Measurements from ENCODE around the gene ROBO1. TPM values are rescaled to one million over a fixed set of nuclear protein-coding genes. Genes with fewer than 3 reads are reported as not detected.

ROBO1 gene
- total RNA-seq, 2 experiments from 2014 or later, result 8.6 to 9.0 TPM

GRCh38 chr3:78858910-78859309 lies 908.9 kb downstream of the ROBO1 start:
- ATAC-seq, result no peak
- POLR2A ChIA-PET, result no interaction called here
- H3K9me3 Mint-ChIP-seq, result peaks cover 2% of the 10 kb centered on the region
- intact Hi-C loops (cut with micrococcal nuclease), result no loop called here
- no peaks in the 10 kb centered on the region for H3K36me3 Mint-ChIP-seq (ENCODE audit: low read depth)
- CTCF ChIA-PET, result no interaction called here
- no peak overlapping the region for H3K27ac Mint-ChIP-seq
- TF ChIP-seq CTCF (IDR thresholded peaks at IDR 0.05), result no peak
- H3K4me1 Mint-ChIP-seq (ENCODE audit: low read depth), result peaks cover 5% of the 10 kb centered on the region
- no peak overlapping the region for H3K4me3 Mint-ChIP-seq
- H3K27me3 Mint-ChIP-seq, result no peaks in the 10 kb centered on the region
- no peak for DNase-seq

GRCh38 chr3:78858174-78858573 lies 909.6 kb downstream of the ROBO1 start:
- ChIA-PET CTCF (no interaction called here), POLR2A (no interaction called here)
- DNase-seq, result no peak
- H3K4me1 Mint-ChIP-seq (ENCODE audit: low read depth), result peaks cover 5% of the 10 kb centered on the region
- ATAC-seq, result no peak
- TF ChIP-seq CTCF (IDR thresholded peaks at IDR 0.05), result no peak
- intact Hi-C loops (cut with micrococcal nuclease), result no loop called here
- peaks cover 2% of the 10 kb centered on the region for H3K9me3 Mint-ChIP-seq
- no peaks in the 10 kb centered on the region for H3K36me3 Mint-ChIP-seq (ENCODE audit: low read depth)
- H3K27me3 Mint-ChIP-seq, result no peaks in the 10 kb centered on the region
- no peak overlapping the region for H3K4me3 Mint-ChIP-seq
- no peak overlapping the region for H3K27ac Mint-ChIP-seq

- CTCF ChIA-PET, result no interaction called here
- TF ChIP-seq CTCF (IDR thresholded peaks at IDR 0.05), result no peak
- Mint-ChIP-seq H3K36me3 (ENCODE audit: low read depth) (no peaks in the 10 kb centered on the region), H3K27me3 (no peaks in the 10 kb centered on the region), H3K4me1 (ENCODE audit: low read depth) (peaks cover 5% of the 10 kb centered on the region), H3K4me3 (no peak overlapping the region), H3K27ac (no peak overlapping the region), H3K9me3 (peaks cover 4% of the 10 kb centered on the region)
- intact Hi-C loops (cut with micrococcal nuclease), result no loop called here
- POLR2A ChIA-PET, result no interaction called here
- DNase-seq, result no peak
- no peak for ATAC-seq
Observed at GRCh38 chr3:78857494-78858111, 910.2 kb downstream of the ROBO1 start.

- TF ChIP-seq CTCF (IDR thresholded peaks at IDR 0.05), result no peak
- CTCF ChIA-PET, result no interaction called here
- Mint-ChIP-seq H3K27me3 (no peaks in the 10 kb centered on the region), H3K27ac (no peak overlapping the region), H3K4me1 (ENCODE audit: low read depth) (peaks cover 5% of the 10 kb centered on the region), H3K9me3 (peaks cover 4% of the 10 kb centered on the region), H3K4me3 (no peak overlapping the region), H3K36me3 (ENCODE audit: low read depth) (no peaks in the 10 kb centered on the region)
- ATAC-seq (no peak), DNase-seq (no peak)
- POLR2A ChIA-PET, result no interaction called here
- intact Hi-C loops (cut with micrococcal nuclease), result no loop called here
Observed at GRCh38 chr3:78856164-78856563, 911.6 kb downstream of the ROBO1 start.

- no peak overlapping the region for H3K4me3 Mint-ChIP-seq
- ChIA-PET POLR2A (no interaction called here), CTCF (no interaction called here)
- ATAC-seq, result no peak
- H3K27ac Mint-ChIP-seq, result no peak overlapping the region
- DNase-seq, result no peak
- peaks cover 6% of the 10 kb centered on the region for H3K9me3 Mint-ChIP-seq
- intact Hi-C loops (cut with micrococcal nuclease), result no loop called here
- H3K36me3 Mint-ChIP-seq (ENCODE audit: low read depth), result no peaks in the 10 kb centered on the region
- no peak for TF ChIP-seq CTCF (IDR thresholded peaks at IDR 0.05)
- H3K27me3 Mint-ChIP-seq, result no peaks in the 10 kb centered on the region
- peaks cover 5% of the 10 kb centered on the region for H3K4me1 Mint-ChIP-seq (ENCODE audit: low read depth)
Observed at GRCh38 chr3:78855190-78855589, 912.6 kb downstream of the ROBO1 start.

Measured in activated CD8-positive, alpha-beta T cell treated with anti-CD3 and anti-CD28 coated beads for 36 hours (primary cell).